LHCN-M2 (cell line): Measurements from ENCODE around the gene RASIP1. TPM values are rescaled to one million over a fixed set of nuclear protein-coding genes. Genes with fewer than 3 reads are reported as not detected.
A peak's percentile ranks its signal among the peaks of the same experiment; 100 is the strongest.
"Not testable (repeated sequence)": the region's sequence is repeated elsewhere in the genome, so short reads cannot be mapped to it uniquely, and the experiment has no call there.

Experiments used
- DNase-seq: peaks from one replicate; pipeline ENCODE4 v3.0.0-alpha.2; 2012; ENCODE audit warnings: low read depth
- polyA plus RNA-seq: library from polyadenylated mRNA; unstranded; fragments of >200 nt; gene quantifications from one replicate; pipeline ENCODE4 v1.2.1, GENCODE V29; 2012; ENCODE audit warnings: missing spikeins
- total RNA-seq: library from RNA; depleted of rRNA; stranded (reverse); fragments of >200 nt; gene quantifications from 2 replicates; pipeline ENCODE4 v1.2.3, GENCODE V29; 2014; rRNA removed

The RASIP1 gene
- total RNA-seq: 0.11 and 0.26 TPM in 2 replicates
- polyA plus RNA-seq: not detected

GRCh38 chr19:48740164-48740972 lies at the start of gene RASIP1:
Gene RASIP1, minus strand, starts transcription at chr19:48740610. Its CDS starts 328 bp downstream, at chr19:48740282.
- DNase-seq: no peak

GRCh38 chr19:48787331-48787730 lies 46.9 kb upstream of the RASIP1 start:
- DNase-seq: not testable (repeated sequence)

- not testable (repeated sequence) for DNase-seq
Measured at GRCh38 chr19:48786422-48786821, 46.0 kb upstream of the RASIP1 start.

GRCh38 chr19:48784527-48784926 lies 44.1 kb upstream of the RASIP1 start:
- DNase-seq: no peak

- peak; percentile 46 for DNase-seq
Measured at GRCh38 chr19:48780631-48781391, 40.4 kb upstream of the RASIP1 start.

GRCh38 chr19:48779636-48780035 lies 39.2 kb upstream of the RASIP1 start:
- DNase-seq: no peak

- DNase-seq: no peak
Measured at GRCh38 chr19:48777720-48778119, 37.3 kb upstream of the RASIP1 start.

GRCh38 chr19:48777139-48777538 lies 36.7 kb upstream of the RASIP1 start:
- no peak for DNase-seq

- DNase-seq: no peak
Measured at GRCh38 chr19:48772503-48772953, 32.1 kb upstream of the RASIP1 start.

GRCh38 chr19:48770734-48771472 lies 30.5 kb upstream of the RASIP1 start:
- no peak for DNase-seq

- peak; percentile 91 for DNase-seq
Measured at GRCh38 chr19:48770266-48770665, 29.9 kb upstream of the RASIP1 start.

- no peak for DNase-seq
Measured at GRCh38 chr19:48768994-48769713, 28.7 kb upstream of the RASIP1 start.

- DNase-seq: not testable (repeated sequence)
Measured at GRCh38 chr19:48768171-48768753, 27.9 kb upstream of the RASIP1 start.

- not testable (repeated sequence) for DNase-seq
Measured at GRCh38 chr19:48765816-48766215, 25.4 kb upstream of the RASIP1 start.

GRCh38 chr19:48760504-48761205 lies 20.2 kb upstream of the RASIP1 start:
- DNase-seq: no peak

- DNase-seq: no peak
Measured at GRCh38 chr19:48757741-48758144, 17.3 kb upstream of the RASIP1 start.

GRCh38 chr19:48757089-48757675 lies 16.8 kb upstream of the RASIP1 start:
- DNase-seq: no peak

GRCh38 chr19:48756686-48757085 lies 16.3 kb upstream of the RASIP1 start:
- no peak for DNase-seq

- no peak for DNase-seq
Measured at GRCh38 chr19:48756212-48756611, 15.8 kb upstream of the RASIP1 start.

- DNase-seq: no peak
Measured at GRCh38 chr19:48755787-48756186, 15.4 kb upstream of the RASIP1 start.
